Posterior vena cava (tissue), 2 donors: ENCODE results near the gene ATAD3B. TPM values are rescaled to one million over a fixed set of nuclear protein-coding genes. Genes with fewer than 3 reads are reported as not detected.
A peak's percentile ranks its signal among the peaks of the same experiment; 100 is the strongest.
"Not testable (repeated sequence)": the region's sequence is repeated elsewhere in the genome, so short reads cannot be mapped to it uniquely, and the experiment has no call there.

ENCODE experiments used
- DNase-seq: peaks from one replicate; pipeline ENCODE4 v3.0.0-alpha.2; 2020; ENCODE audit warnings: low spot score
- intact Hi-C, 2 donors: fragments of 100-400 bp; cut with DNase I; formaldehyde crosslinking; loops; one replicate each; pipeline versions ENCODE4 v1.14.1 to v1.14.2; 2022 to 2023
- total RNA-seq, 2 donors: library from RNA; stranded (reverse); fragmentation: NEBNext Ultra II Directional; extraction: Animal tissue kit (Norgen Biotek cat#: 25700); gene quantifications; one replicate each; pipeline ENCODE4 v1.2.1, GENCODE V29; 2021
- donor health status: DM: yes; HTN: yes; CAD: no.
- donor health status: DM: yes; HTN: yes; CAD: no.

ATAD3B gene
- total RNA-seq, 2 donors from 2014 or later = 8.5 to 13.1 TPM

DNA sequence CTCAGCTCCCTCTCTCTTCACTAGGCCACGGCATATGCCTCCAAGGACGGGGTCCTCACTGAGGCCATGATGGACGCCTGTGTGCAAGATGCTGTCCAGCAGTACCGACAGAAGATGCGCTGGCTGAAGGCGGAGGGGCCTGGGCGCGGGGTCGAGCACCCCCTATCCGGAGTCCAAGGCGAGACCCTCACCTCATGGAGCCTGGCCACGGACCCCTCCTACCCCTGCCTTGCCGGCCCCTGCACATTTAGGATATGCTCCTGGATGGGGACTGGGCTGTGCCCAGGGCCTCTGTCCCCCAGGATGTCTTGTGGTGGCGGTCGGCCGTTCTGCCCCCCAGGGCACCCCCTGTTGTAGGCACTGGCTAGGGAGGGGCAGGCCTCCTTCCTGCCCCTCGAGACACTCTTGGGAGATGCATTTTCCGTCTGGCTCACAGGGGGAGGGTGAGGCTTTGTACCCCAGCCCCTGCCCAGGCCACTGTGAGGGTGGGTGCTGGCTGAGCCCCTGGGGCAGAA is 24.0 kb downstream of the ATAD3B start:
- DNase-seq, intact Hi-C loops: not testable (repeated sequence)

GRCh38 chr1:1504777-1505365 is 33.3 kb downstream of the ATAD3B start:
- intact Hi-C loops = loop anchor here (5.0 to 10.0 kb wide), 2 partner anchors 63 to 130 kb away; partner anchors contain the start of gene AURKAIP1 (in 1 of the 2)

DNA sequence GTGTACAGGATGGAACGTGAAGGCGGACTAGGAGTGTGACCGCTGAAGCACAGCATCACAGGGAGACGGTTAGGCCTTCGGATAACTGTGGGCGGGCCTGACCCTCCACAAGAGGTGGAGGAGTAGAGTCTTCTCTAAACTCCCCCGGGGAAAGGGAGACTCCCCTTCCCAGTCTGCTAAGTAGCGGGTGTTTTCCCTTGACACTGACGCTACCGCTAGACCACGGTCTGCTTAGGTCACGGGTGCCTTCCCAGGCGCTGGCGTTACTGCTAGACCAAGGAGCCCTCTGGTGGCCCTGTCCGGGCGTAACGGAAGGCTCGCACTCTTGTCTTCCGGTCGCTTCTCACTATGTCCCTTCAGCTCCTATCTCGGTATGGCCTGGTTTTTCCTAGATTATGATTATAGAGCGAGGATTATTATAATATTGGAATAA is 33.8 kb downstream of the ATAD3B start:
- intact Hi-C loops = loop anchor here in 1 of 2 donors (10.0 kb wide), 1 partner anchor 131 kb away; the partner anchor contains the start of gene AURKAIP1

More at GRCh38 chr1:1504777-1505365, 33.3 kb downstream of the ATAD3B start:
- DNase-seq = peak; percentile 91

DNA sequence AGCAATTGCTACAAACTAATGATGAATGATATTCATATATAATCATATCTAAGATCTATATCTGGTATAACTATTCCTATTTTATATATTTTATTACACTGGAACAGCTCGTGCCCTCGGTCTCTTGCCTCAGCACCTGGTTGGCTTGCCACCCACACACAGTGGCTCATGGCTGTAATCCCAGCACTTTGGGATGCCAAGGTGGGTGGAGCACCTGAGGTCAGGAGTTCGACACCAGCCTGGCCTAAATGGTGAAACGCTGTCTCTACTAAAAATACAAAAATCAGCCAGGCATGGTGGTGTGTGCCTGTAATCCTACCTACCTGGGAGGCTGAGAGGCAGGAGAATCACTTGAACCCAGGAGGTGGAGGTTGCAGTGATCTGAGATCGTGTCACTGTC is 34.2 kb downstream of the ATAD3B start:
- DNase-seq = not testable (repeated sequence)
- intact Hi-C loops = loop anchor here in 1 of 2 donors (10.0 kb wide), 1 partner anchor 131 kb away; the partner anchor contains the start of gene AURKAIP1

More for the DNA sequence above, 33.8 kb downstream of the ATAD3B start:
- DNase-seq = not testable (repeated sequence)

DNA sequence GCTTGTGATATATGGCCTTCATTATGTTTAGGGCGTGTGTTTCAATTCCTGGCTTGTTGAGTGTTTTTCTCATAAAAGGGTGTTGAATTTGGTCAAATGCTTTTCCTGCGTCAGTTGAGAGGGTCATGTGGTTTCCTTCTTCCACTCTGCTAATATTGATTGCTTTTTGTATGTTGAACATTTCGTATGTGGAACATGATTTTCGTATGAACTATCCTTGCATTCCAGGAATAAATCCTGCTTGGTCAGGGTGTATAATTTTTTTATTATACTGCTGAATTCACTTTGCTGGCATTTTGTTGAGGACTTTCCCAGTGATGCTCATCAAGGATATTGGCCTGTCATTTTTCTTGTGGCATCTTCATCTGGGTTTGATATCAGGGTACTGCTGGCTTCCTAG is 35.7 kb downstream of the ATAD3B start:
- intact Hi-C loops = loop anchor here in 1 of 2 donors (10.0 kb wide), 1 partner anchor 133 kb away; the partner anchor contains the start of gene AURKAIP1
- no peak for DNase-seq

GRCh38 chr1:1508775-1509464 is 37.4 kb downstream of the ATAD3B start:
- DNase-seq = not testable (repeated sequence)
- intact Hi-C loops = loop anchor here in 1 of 2 donors (10.0 kb wide), 1 partner anchor 134 kb away; the partner anchor contains the start of gene AURKAIP1

DNA sequence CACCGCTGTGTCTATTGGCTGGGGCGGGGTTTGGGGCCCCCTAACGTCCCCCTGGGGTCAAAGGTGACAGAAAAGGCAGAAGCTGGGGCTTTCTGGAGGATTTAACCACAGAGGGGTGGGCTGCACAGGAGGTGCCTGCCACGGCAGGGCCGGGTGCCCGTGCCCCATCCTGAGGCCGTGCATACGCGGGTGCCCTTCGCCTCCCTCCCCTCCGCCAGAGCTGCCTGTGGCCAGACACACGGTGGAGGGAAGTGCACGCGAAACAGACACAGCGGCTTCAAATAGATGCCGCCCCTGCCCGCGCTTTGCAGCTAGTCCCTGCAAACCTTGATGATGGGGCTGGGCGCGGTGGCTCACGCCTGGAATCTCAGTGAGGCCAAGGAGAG is 37.9 kb downstream of the ATAD3B start:
- not testable (repeated sequence) for DNase-seq
- intact Hi-C loops = loop anchor here in 1 of 2 donors (10.0 kb wide), 1 partner anchor 135 kb away; the partner anchor contains the start of gene AURKAIP1

DNA sequence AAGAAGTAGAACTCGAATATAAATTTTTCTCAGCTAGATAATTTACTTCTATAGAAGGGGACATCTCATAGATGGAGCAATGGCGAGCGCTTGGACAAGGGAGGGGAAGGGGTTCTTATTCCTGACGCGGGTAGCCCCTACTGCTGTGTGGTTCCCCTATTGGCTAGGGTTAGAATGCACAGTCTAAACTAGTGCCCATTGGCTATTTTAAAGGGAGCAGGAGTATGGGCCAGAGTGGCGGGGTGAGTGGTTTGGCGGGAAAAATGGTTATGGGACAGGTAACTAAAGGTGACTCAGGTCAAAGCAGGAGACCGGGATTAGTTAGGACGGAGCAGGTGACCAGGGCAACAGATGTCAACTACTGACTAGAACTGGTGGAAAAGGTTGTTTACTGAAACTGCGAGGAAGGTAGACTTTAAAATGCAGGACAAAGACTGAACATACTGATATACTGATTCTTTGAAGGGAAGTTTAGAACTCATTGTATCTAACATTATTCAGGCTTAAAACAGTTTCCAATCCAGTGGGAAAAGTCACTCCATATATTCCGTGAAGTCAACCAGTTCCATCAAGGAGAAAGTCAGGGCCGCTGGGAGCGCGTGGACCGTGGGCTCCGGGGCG is 39.5 kb downstream of the ATAD3B start:
- intact Hi-C loops = no loop called here
- DNase-seq = no peak

GRCh38 chr1:1511533-1512285 is 40.1 kb downstream of the ATAD3B start, which contains the start of gene ATAD3A:
Gene ATAD3A (plus strand): TSS chr1:1512162. CDS start chr1:1512269, 107 bp downstream.
- DNase-seq = peak; percentile 100
- intact Hi-C loops = no loop called here

- DNase-seq, intact Hi-C loops: not testable (repeated sequence)
Observed at GRCh38 chr1:1512425-1512824, 40.9 kb downstream of the ATAD3B start.

GRCh38 chr1:1513675-1514074 is 42.1 kb downstream of the ATAD3B start:
- not testable (repeated sequence) for DNase-seq

GRCh38 chr1:1514376-1514775 is 42.8 kb downstream of the ATAD3B start:
- DNase-seq, intact Hi-C loops: not testable (repeated sequence)

More at GRCh38 chr1:1513675-1514074, 42.1 kb downstream of the ATAD3B start:
- intact Hi-C loops = not testable (repeated sequence)

- intact Hi-C loops = not testable (repeated sequence)
Observed at GRCh38 chr1:1516923-1517322, 45.4 kb downstream of the ATAD3B start.

GRCh38 chr1:1517973-1518620 is 46.5 kb downstream of the ATAD3B start:
- DNase-seq = no peak
- intact Hi-C loops = no loop called here

More at GRCh38 chr1:1516923-1517322, 45.4 kb downstream of the ATAD3B start:
- not testable (repeated sequence) for DNase-seq

- DNase-seq, intact Hi-C loops: not testable (repeated sequence)
Observed at GRCh38 chr1:1518621-1519007, 47.0 kb downstream of the ATAD3B start.

DNA sequence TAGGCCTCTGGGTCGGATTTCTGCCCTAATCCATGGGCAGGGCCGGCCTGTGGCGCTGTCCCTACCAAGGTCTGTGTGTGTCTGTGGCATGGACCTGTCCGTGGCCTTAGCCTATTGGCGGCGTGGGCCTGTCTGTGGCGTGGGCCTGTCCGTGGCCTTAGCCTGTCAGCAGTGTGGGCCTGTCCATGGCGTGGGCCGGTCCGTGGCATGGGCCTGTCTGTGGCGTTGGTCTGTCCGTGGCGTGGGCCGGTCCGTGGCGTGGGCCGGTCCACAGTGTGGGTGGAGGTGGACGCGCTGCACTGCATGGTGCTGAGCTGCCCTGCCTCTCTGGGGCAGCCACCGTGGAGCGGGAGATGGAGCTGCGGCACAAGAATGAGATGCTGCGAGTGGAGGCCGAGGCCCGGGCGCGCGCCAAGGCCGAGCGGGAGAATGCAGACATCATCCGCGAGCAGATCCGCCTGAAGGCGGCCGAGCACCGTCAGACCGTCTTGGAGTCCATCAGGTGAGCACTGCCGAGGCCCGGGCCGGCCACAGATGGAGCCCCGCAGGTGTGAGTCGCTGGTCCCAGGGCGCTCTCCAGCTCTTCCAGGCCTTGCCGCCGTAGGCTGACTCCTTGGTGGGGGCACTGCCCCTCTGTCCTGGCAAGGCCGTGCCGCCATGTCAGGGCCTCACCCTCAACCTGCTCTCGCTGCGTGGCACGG is 48.4 kb downstream of the ATAD3B start:
- DNase-seq = not testable (repeated sequence)

GRCh38 chr1:1521331-1521730 is 49.8 kb downstream of the ATAD3B start:
- no peak for DNase-seq
- intact Hi-C loops = no loop called here

More for the DNA sequence above, 48.4 kb downstream of the ATAD3B start:
- intact Hi-C loops = not testable (repeated sequence)
